ENCODE data around the gene NRG3.

Gene NRG3

DNA sequence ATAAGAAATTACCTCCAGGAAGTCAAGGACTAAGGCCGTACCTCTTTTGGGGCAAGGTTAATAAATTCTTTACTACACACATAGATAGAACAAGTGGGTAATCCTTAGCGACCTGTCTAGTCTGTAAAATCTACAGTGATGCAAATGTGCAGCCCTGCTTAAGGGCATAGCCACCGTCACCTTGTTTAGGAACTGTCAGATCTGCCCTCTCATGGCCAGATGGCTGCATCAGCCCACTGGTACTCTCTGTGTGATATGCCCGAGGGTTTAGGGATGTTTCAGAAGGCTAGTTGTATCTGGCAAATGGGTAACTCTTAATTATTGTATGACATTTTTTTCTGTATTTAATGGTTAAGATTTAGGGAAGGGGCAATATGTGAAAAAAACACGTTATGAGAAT, 74.3 kb downstream of the NRG3 start:
- H3K9me3 ChIP-seq (ENCODE audit: control insufficient read depth, low read length): no peaks in the 10 kb centered on the region
- H3K27me3 ChIP-seq (replicated peaks; ENCODE audit: control insufficient read depth, insufficient read depth, low read length, poor library complexity, severe bottlenecking): no peaks in the 10 kb centered on the region
- H3K4me1 ChIP-seq (ENCODE audit: control insufficient read depth, insufficient read depth, low read length, poor library complexity, severe bottlenecking): no peaks in the 10 kb centered on the region
- H3K27ac ChIP-seq (ENCODE audit: insufficient read depth, low read length, poor library complexity, severe bottlenecking): no peak overlapping the region
- no peaks in the 10 kb centered on the region for H3K36me3 ChIP-seq (ENCODE audit: control insufficient read depth, insufficient read depth, low read length)
- no peak overlapping the region for H3K4me3 ChIP-seq (ENCODE audit: insufficient read depth, low read depth, low read length, poor library complexity, severe bottlenecking)
- no peak for DNase-seq

DNA sequence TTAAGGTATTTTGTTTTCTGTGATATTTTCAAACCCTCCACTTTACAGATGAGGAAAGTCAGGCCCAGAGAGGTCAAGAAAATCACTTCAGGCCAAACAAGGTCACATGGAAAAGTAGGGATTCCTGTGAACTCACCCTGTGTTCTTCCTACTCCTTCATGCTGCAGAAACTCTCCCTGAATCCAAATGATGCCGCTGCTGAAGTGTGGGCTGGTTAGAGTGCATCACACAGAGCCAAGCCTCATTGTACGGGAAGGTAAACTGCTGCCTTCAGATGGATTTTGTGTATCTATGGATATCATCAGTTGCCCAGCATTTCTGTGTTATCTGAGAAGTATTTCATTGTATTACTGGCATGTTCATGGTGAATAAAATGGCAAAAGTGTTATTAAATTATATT, 75.4 kb downstream of the NRG3 start:
- Histone ChIP-seq H3K27me3 (replicated peaks; ENCODE audit: control insufficient read depth, insufficient read depth, low read length, poor library complexity, severe bottlenecking) (no peaks in the 10 kb centered on the region), H3K36me3 (ENCODE audit: control insufficient read depth, insufficient read depth, low read length) (no peaks in the 10 kb centered on the region), H3K4me1 (ENCODE audit: control insufficient read depth, insufficient read depth, low read length, poor library complexity, severe bottlenecking) (no peaks in the 10 kb centered on the region), H3K27ac (ENCODE audit: insufficient read depth, low read length, poor library complexity, severe bottlenecking) (no peak overlapping the region), H3K4me3 (ENCODE audit: insufficient read depth, low read depth, low read length, poor library complexity, severe bottlenecking) (no peak overlapping the region), H3K9me3 (ENCODE audit: control insufficient read depth, low read length) (no peaks in the 10 kb centered on the region)
- no peak for DNase-seq

DNA sequence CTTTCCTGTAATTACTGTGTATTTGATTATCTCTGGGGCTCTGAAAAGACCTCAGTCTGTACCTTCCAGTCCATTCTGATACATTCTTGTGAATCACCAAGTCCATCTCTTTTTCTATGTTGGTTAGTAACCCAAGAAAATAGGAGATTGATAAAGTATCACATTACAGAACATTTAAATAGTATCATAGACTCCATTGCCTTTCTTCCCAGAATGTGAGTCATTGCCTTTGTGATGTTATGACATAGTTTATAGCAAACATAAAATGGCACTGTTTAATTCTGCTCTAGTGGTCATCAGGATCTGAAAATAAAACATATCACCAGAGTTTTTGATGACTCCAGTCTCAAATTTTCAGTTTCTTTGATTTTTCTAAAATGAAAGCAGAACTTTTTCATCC, 78.4 kb downstream of the NRG3 start:
- H3K27me3 ChIP-seq (replicated peaks; ENCODE audit: control insufficient read depth, insufficient read depth, low read length, poor library complexity, severe bottlenecking): no peaks in the 10 kb centered on the region
- no peaks in the 10 kb centered on the region for H3K36me3 ChIP-seq (ENCODE audit: control insufficient read depth, insufficient read depth, low read length)
- no peaks in the 10 kb centered on the region for H3K4me1 ChIP-seq (ENCODE audit: control insufficient read depth, insufficient read depth, low read length, poor library complexity, severe bottlenecking)
- no peak overlapping the region for H3K4me3 ChIP-seq (ENCODE audit: insufficient read depth, low read depth, low read length, poor library complexity, severe bottlenecking)
- no peak for DNase-seq
- H3K9me3 ChIP-seq (ENCODE audit: control insufficient read depth, low read length): no peaks in the 10 kb centered on the region
- H3K27ac ChIP-seq (ENCODE audit: insufficient read depth, low read length, poor library complexity, severe bottlenecking): no peak overlapping the region

DNA sequence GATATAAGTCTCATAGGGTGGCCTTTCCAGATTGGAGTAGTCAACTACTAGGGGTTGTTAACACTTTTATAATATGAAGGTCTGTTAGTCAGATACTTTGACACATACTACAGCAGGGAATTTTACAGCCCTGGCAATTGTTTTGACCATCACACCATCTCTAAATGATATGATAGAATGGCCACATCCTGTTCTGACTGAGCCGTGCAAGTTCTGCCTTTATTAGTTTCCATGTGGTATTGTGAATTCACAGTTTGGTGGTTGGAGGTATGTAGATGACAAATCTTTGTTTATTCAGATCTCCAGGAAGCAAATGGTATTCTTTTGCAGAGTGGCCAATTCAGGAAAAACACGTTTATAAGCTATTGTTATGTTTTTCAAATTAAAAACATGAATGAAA, 83.0 kb downstream of the NRG3 start:
- DNase-seq: no peak
- Histone ChIP-seq H3K36me3 (ENCODE audit: control insufficient read depth, insufficient read depth, low read length) (no peaks in the 10 kb centered on the region), H3K9me3 (ENCODE audit: control insufficient read depth, low read length) (no peaks in the 10 kb centered on the region), H3K4me1 (ENCODE audit: control insufficient read depth, insufficient read depth, low read length, poor library complexity, severe bottlenecking) (no peaks in the 10 kb centered on the region), H3K4me3 (ENCODE audit: insufficient read depth, low read depth, low read length, poor library complexity, severe bottlenecking) (no peak overlapping the region), H3K27me3 (replicated peaks; ENCODE audit: control insufficient read depth, insufficient read depth, low read length, poor library complexity, severe bottlenecking) (no peaks in the 10 kb centered on the region), H3K27ac (ENCODE audit: insufficient read depth, low read length, poor library complexity, severe bottlenecking) (no peak overlapping the region)

DNA sequence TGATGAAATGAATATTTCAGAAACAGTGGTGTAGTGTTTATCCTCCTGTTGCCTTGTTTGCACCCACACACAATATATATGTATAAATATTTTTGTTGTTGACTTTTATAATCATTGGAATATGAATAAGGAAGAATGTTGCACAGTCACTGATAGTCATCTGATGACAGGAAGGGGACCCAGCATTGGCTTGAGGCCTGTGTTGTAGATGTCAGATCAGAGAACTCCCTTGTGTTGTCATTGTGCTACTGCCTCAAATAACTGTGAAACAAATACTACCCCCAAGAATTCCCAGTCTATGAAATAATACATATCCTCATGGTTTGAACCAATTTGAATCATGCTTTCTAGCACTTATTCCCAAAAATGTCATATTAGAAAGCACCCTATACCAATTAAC, 84.0 kb downstream of the NRG3 start:
- H3K27me3 ChIP-seq (replicated peaks; ENCODE audit: control insufficient read depth, insufficient read depth, low read length, poor library complexity, severe bottlenecking): no peaks in the 10 kb centered on the region
- H3K9me3 ChIP-seq (ENCODE audit: control insufficient read depth, low read length): no peaks in the 10 kb centered on the region
- H3K27ac ChIP-seq (ENCODE audit: insufficient read depth, low read length, poor library complexity, severe bottlenecking): no peak overlapping the region
- DNase-seq: no peak
- H3K4me1 ChIP-seq (ENCODE audit: control insufficient read depth, insufficient read depth, low read length, poor library complexity, severe bottlenecking): no peaks in the 10 kb centered on the region
- no peak overlapping the region for H3K4me3 ChIP-seq (ENCODE audit: insufficient read depth, low read depth, low read length, poor library complexity, severe bottlenecking)
- no peaks in the 10 kb centered on the region for H3K36me3 ChIP-seq (ENCODE audit: control insufficient read depth, insufficient read depth, low read length)

DNA sequence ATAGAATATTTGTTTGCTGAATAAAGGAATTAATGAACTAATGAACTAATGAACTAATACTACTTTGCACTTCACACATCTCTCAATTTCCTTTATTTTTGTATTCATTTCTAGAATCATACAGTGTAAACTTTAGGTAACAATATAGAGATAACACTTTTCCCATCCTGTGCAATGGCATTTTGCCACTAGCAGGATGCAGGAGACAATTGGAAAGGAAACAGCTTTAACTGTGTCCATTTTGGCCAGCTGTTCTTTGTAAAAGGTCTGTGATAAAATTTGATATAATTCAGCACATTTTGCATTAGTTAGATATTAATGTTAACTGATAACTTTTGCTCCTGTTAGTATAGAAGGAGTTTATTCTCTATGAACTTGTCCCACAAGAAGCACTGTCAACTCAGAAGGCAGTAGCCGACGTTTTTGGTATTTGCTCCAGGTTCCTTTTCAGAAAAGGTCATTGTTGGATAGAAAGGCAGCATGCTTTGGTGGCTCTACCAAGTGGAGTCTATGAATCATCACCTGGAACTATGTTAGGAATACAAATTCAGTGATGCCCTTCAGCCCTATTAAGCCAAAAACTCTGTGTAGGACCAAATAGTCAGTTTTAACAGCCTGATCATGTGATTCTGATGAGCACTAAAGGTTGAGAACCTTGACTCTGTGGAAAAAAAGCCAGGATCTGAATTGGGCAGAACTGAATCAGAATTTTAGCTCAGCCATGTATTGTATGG, 86.6 kb downstream of the NRG3 start:
- Histone ChIP-seq H3K9me3 (ENCODE audit: control insufficient read depth, low read length) (no peaks in the 10 kb centered on the region), H3K27ac (ENCODE audit: insufficient read depth, low read length, poor library complexity, severe bottlenecking) (no peak overlapping the region)
- DNase-seq: no peak

DNA sequence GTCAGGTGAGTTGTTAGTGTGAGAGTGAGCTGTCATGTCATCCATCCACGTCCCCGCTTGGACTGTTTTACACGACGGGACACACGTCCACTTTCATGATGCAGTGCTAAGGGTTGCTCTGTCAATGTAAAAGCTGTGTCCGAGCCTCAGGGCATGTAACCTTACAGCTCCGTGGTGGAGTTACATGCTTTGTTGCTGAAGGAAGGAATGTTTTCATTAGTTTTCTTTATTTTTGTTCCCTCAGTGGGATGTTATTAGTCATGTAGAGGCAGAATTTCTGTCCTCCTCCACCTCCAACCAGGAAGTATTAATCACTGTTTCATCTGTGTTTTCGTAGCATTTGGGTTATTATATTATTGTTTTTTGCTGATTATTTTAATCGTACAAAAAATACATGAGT, 88.6 kb downstream of the NRG3 start:
- H3K27ac ChIP-seq (ENCODE audit: insufficient read depth, low read length, poor library complexity, severe bottlenecking): no peak overlapping the region
- no peak for DNase-seq
- H3K36me3 ChIP-seq (ENCODE audit: control insufficient read depth, insufficient read depth, low read length): no peaks in the 10 kb centered on the region
- no peaks in the 10 kb centered on the region for H3K9me3 ChIP-seq (ENCODE audit: control insufficient read depth, low read length)
- no peaks in the 10 kb centered on the region for H3K27me3 ChIP-seq (replicated peaks; ENCODE audit: control insufficient read depth, insufficient read depth, low read length, poor library complexity, severe bottlenecking)
- no peaks in the 10 kb centered on the region for H3K4me1 ChIP-seq (ENCODE audit: control insufficient read depth, insufficient read depth, low read length, poor library complexity, severe bottlenecking)
- no peak overlapping the region for H3K4me3 ChIP-seq (ENCODE audit: insufficient read depth, low read depth, low read length, poor library complexity, severe bottlenecking)

More for the DNA sequence above, 86.6 kb downstream of the NRG3 start:
- no peaks in the 10 kb centered on the region for H3K4me1 ChIP-seq (ENCODE audit: control insufficient read depth, insufficient read depth, low read length, poor library complexity, severe bottlenecking)
- no peaks in the 10 kb centered on the region for H3K27me3 ChIP-seq (replicated peaks; ENCODE audit: control insufficient read depth, insufficient read depth, low read length, poor library complexity, severe bottlenecking)
- H3K36me3 ChIP-seq (ENCODE audit: control insufficient read depth, insufficient read depth, low read length): no peaks in the 10 kb centered on the region
- no peak overlapping the region for H3K4me3 ChIP-seq (ENCODE audit: insufficient read depth, low read depth, low read length, poor library complexity, severe bottlenecking)

DNA sequence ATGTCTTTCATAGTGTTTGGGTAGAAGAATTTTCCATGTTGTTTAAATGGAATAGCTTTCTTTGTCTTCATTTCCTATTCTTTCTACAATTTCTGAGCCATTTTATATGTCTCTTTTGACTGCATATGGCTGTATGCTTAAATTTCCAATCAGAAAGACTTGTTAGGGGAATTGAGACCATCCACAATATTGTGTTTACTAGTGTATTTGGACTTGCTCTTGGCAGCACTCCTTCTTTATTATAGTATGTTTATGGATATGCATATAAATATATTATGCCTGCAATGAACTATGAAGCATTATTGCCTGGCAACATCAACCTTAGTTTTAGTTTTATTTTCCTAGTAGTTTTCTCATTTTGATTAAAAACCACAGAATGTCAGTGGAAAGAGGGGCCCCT, 92.7 kb downstream of the NRG3 start:
- no peaks in the 10 kb centered on the region for H3K36me3 ChIP-seq (ENCODE audit: control insufficient read depth, insufficient read depth, low read length)
- DNase-seq: no peak
- no peaks in the 10 kb centered on the region for H3K4me1 ChIP-seq (ENCODE audit: control insufficient read depth, insufficient read depth, low read length, poor library complexity, severe bottlenecking)

DNA sequence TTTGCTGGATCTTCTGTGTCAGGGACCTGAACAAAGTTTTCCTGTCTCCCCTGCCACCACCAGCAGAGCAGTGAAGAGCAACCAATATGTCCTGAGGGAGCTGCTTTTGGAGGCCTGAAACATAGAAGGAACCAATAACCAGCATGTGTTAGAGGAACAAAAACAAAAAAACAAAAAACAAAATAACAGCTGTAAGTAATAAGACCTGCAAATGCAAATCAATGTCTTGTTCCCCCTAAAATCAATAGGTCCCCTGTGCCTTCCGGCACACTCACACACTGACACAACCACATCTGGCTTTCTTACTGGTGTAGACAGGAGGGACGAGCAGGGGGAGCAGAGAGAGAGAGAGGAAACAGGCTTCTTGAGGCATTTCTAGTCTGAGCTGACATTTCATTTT, 94.1 kb downstream of the NRG3 start:
- Histone ChIP-seq H3K4me1 (ENCODE audit: control insufficient read depth, insufficient read depth, low read length, poor library complexity, severe bottlenecking) (no peaks in the 10 kb centered on the region), H3K27me3 (replicated peaks; ENCODE audit: control insufficient read depth, insufficient read depth, low read length, poor library complexity, severe bottlenecking) (no peaks in the 10 kb centered on the region), H3K4me3 (ENCODE audit: insufficient read depth, low read depth, low read length, poor library complexity, severe bottlenecking) (no peak overlapping the region), H3K9me3 (ENCODE audit: control insufficient read depth, low read length) (peaks cover 5% of the 10 kb centered on the region), H3K36me3 (ENCODE audit: control insufficient read depth, insufficient read depth, low read length) (no peaks in the 10 kb centered on the region), H3K27ac (ENCODE audit: insufficient read depth, low read length, poor library complexity, severe bottlenecking) (no peak overlapping the region)
- DNase-seq: no peak

More for the DNA sequence above, 92.7 kb downstream of the NRG3 start:
- no peaks in the 10 kb centered on the region for H3K27me3 ChIP-seq (replicated peaks; ENCODE audit: control insufficient read depth, insufficient read depth, low read length, poor library complexity, severe bottlenecking)
- no peak overlapping the region for H3K27ac ChIP-seq (ENCODE audit: insufficient read depth, low read length, poor library complexity, severe bottlenecking)
- H3K4me3 ChIP-seq (ENCODE audit: insufficient read depth, low read depth, low read length, poor library complexity, severe bottlenecking): no peak overlapping the region
- peaks cover 5% of the 10 kb centered on the region for H3K9me3 ChIP-seq (ENCODE audit: control insufficient read depth, low read length)

DNA sequence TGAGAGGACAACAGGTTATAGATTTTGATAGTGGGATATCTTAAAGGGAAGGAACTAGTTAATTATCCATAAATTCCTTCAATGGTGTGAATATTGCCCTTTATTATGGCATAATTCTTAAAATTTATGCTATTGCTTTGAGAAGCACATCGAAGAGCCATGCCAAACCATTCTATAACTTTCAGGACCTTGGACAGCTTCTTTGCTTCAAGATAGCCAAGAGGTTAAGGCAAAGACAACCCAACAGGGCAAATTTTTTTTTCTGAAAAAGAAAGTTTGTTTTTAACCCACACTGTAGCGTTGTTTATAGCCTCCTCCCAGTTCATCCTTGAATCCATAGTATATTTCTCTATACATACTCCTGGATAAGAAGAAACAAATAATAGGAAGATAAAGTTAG, 103.2 kb downstream of the NRG3 start:
- no peak for DNase-seq
- Histone ChIP-seq H3K27ac (ENCODE audit: insufficient read depth, low read length, poor library complexity, severe bottlenecking) (no peak overlapping the region), H3K36me3 (ENCODE audit: control insufficient read depth, insufficient read depth, low read length) (no peaks in the 10 kb centered on the region), H3K27me3 (replicated peaks; ENCODE audit: control insufficient read depth, insufficient read depth, low read length, poor library complexity, severe bottlenecking) (no peaks in the 10 kb centered on the region), H3K4me1 (ENCODE audit: control insufficient read depth, insufficient read depth, low read length, poor library complexity, severe bottlenecking) (no peaks in the 10 kb centered on the region), H3K4me3 (ENCODE audit: insufficient read depth, low read depth, low read length, poor library complexity, severe bottlenecking) (no peak overlapping the region), H3K9me3 (ENCODE audit: control insufficient read depth, low read length) (no peaks in the 10 kb centered on the region)
